CD4-positive, alpha-beta T cell treated with Interleukin-4 for 1 hour (primary cell): ENCODE data around the gene APOBEC3A.

Experiments used
- DNase-seq, 2 donors: peaks; one replicate each; pipeline ENCODE4 v3.0.0-alpha.2; 2020 to 2022

Gene APOBEC3A

DNA sequence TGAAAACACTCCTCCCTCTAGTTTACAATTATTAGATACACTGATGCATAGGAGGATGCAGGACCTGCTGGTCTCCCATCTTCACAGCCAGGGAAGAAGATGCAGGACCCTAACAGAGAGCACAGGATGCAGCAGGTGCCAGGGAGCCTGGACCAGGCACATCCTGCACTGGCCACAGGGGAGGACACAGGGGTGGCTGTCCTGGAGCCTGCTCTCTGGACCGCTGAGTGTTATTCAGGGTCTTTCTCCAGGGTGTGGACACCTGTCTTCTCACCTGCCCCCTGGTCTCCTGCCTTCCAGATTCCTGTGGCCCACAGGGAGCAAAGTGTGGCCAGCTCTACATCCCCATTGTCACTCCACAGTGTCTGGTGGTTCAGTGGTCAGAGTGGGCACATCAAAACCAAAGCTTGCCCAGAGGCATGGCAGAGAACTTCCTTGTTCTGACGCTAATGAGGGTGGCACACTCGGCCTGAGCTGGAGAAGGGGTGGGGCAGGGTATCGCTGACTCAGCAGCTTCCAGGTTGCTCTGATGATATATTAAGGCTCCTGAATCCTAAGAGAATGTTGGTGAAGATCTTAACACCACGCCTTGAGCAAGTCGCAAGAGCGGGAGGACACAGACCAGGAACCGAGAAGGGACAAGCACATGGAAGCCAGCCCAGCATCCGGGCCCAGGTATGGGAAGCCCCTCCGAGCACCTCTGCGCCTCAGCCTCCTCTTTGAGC lies at the start of gene APOBEC3A:
TSS of gene APOBEC3A (plus strand) at position 564 of the 725 bp plus-strand sequence. CDS start at position 647, 83 bp downstream.
- DNase-seq, result peak in 1 of 2 donors; percentile 73

DNA sequence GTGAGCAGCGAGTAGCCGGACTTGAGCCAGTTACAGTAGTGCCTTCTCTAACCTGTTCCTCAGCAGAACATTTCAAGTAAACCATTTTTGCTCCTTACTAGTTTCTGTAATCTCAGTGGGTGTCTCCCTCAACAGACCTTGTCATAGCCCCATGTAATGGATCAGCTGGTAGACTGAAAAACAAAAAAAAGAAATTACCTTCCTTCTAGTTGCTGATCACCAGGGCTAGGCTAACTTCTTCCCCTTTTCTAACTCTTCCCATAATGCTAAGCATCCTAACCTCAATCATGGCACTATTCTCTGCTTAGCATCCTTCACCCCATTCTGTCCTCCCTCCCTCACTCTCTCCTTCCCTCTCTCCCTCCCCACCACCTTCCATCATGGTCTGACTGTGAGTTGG lies 49.6 kb upstream of the APOBEC3A start:
- no peak for DNase-seq

DNA sequence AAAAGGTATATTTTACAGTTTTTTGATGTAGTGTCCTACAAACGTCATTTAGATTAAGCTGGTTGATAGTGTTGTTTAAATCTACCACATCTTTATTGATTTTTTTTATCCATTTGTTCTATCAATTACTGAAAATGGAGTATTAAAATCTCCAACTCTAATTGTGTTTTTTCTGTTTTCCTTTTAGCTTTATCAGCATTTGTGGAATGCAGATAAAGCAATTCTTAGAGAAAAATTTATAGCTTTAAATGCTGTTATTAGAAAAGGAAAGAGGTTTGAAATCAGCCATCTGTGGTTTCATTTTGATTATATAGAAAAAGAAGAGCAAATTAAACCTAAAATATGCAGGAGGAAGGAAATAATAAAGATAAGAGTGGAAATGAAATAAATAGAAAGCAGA lies 46.0 kb upstream of the APOBEC3A start:
- DNase-seq, result no peak

DNA sequence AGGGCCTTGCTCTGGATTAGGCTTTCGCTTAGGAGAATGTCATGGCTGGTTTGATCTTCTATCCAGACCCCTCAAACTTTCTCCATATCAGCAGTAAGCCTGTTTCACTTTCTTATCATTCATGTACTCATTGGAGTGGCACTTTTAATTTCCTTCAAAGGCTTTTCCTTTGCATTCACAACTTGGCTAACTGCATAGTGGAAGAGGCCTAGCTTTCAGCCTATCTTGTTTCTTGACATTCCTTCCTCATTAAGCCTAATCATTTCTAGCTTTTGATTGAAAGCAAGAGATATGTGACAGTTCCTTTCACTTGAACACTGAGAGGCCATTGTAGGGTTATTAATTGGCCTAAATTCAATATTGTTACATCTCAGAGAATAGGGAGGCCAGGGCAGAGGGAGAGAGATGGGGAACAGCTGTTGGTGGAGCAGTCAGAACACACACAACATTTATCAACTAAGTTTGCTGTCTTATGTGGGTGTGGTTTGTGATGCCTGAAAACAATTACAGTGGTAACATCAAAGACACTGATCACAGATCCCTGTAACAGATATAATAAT lies 37.7 kb upstream of the APOBEC3A start:
- DNase-seq, result no peak

DNA sequence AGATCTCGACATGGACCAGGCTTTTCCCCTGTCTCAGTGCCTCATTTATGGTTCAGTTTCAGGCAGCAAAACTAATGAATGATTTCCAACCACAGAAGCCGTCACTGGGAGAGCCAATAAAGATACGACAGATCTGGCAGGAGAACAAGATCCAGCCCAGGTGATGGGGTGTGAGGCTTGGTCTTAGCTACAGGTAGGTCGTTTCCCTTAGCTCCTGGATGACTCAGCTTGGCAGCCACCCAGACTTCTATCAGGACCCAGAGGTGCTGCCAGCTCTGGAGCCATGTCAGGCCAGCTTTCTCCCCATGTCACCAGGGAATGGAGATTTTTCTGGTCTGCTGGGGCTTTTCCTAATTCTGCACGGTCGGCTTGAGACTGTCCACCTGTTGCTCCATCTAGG lies 36.3 kb upstream of the APOBEC3A start:
- DNase-seq, result no peak

DNA sequence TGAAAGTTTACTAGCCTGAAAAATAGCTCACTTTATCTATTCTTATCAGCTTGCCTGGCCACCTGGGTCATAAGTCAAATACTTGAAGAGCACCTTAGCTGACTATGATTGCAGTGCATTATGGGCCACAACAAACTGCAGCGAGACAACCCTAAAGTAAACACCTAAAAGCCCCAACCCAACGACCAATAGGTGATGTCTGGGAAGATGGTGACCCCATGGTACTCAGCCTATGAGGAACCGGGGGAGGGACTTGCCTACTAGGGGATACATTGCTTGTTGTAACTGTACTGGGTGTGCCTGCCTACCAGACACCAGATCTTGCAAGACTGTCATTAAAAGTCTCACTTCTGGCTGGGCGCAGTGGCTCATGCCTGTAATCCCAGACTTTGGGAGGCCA lies 35.6 kb upstream of the APOBEC3A start:
- DNase-seq, result no peak

DNA sequence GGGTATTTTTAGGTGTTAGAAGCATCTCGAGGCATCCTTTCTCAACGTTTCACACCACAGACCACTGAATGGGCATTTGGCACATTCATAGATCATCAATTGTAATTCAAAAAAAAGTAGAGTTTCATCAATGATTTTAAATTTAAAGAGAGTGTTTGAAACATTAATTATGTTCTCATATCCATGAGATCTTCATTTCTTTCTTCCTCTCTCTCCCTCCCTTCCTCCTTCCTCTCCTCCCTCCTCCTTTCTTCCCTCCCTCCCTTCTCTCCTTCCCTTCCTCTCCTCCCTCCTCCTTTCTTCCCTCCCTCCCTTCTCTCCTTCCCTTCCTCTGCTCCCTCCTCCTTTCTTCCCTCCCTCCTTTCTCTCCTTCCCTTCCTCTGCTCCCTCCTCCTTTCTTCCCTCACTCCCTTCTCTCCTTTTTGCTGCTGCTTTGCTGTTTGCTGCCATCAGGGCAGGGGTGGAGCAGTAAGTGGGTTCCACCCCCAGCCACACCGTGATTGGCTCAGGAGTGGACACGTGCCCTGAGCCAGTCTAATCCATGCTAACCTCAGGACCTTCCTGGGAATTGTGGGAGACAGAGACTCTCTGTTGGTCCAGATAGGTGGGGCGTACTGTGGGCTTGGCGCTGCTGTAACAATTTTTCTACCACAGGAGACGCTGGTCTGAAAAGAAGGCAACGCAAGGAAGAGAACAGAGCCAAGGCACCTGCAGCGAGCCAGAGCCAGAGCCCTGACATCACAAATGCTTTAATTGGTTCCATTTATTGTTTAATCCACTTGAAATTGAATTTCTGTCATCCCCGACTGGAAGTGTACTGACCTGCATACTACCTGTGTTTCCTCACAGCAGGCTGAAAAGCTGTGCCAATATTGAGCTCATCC lies 33.7 kb upstream of the APOBEC3A start:
- no peak for DNase-seq

DNA sequence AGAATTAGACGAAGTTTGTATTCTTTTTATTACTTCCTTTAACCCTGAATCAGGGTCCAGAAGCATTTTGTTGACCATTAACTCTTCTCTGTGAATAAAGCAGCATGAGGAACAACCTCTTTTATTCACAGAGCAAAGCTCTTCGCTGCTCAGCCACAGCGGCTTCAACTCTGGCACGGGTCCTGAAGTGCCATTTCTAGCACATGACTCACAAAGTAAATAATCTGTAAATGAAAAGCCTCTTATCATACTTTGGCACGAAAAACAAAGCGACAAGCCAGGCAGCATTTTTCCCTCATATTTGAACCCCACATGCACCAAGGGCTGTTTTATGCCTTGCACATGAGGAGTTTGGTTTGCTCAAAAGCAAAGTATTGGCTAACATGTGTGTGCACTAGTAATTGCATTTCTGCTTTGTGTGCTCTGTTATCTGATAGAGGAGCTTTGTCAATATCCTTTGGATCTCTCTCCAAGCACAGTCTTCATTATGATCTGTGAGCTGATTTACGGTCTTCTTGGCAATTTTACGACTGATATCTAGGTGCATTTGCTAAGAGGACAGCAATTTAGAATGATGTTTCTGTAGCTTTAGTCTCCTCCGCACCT lies 33.0 kb upstream of the APOBEC3A start:
- DNase-seq, result no peak

DNA sequence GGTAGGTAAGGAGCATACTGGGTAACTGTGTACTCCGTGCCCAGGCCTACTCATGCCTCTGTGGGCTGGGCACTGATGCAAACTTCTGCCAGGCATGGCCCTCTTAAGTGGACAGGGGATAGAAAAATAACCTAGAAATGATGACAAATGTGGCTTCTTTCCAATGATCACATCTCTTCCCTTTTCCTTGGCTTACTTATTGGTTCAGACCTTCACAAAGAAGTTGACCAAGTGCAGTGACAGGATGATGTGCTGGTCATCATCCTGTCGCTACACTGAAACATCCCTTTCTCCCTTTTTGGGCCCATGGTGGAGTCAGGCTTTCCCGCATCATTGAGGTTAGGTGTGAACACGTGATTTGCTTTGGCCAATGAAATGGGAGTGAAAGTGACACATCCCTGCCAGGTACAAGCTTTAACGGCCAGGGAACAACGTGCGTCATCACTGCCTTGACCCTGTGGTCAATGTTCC lies 31.8 kb upstream of the APOBEC3A start:
- DNase-seq, result no peak

DNA sequence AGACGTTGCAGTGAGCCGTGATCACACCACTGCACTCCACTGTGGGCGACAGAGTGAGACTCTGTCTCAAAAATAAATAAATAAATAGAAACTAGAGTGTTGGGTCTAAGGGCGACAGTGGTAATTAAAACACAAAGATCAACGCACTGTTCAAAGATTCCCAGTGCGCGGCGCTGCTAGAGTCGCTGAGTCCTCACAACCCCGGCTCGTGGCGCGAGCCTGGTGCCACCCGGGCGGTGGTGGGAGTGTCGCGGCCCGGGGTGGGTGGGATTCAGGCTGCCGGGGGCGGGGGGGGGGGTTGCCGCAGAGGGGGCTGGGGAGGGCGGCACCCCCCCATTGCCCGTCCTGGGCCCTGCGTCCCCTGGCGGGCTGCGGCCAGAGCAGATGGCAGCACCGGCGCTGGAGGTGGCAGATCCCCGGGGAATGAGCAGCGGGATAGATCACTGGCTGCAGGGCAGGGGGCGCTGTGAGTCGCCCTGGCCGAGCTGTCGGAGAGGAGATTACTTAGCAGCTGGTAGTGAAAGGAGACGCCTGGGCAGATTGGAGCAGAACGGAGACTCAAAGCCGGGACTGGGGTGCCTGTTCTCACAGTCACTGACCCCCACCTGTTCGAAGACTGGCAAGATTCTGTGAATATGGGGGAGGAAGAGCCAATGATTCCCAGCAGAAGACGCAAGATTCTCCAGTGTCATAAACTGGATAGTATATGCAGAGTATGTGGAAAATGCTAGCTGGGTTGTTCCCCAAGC lies 30.2 kb upstream of the APOBEC3A start:
- peak; percentile 38 to 64 for DNase-seq

DNA sequence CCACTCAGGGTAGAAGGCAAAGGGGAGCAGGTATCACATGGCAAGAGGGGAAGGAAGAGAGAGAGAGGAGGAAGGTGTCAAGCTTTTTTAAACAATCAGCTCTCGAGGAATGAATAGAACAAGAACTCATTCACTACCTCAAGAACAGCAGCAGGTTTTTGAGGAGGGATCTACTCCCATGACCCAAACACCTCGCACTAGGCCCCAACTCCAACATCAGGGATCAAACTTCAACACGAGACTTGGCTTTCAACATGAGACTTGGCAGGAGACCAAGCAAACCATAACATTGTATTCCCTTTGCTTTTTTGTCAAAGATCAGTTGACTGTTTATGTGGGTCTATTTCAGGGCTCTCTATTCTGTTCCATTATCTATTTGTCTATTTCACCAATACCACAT lies 26.9 kb upstream of the APOBEC3A start:
- DNase-seq, result no peak

DNA sequence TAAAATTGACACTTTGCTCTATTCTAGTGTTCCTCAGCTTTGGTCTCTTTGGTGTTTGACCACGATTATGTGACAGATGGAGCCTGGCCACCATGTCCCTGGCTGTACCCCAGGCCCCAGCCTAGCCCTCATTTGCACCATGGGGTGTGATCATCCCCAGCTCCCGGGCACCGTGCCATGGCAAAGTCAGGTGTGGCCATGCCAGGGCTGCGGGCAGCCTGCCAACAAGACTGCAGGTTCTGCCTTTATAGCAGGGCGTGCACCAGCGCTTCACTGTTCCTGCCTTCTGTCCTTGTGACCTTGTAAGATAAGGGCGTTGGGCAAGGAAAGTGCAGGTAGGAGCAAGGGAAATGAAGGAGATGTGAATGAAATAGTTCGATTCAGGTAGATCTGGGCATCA lies 22.4 kb upstream of the APOBEC3A start:
- DNase-seq, result no peak

DNA sequence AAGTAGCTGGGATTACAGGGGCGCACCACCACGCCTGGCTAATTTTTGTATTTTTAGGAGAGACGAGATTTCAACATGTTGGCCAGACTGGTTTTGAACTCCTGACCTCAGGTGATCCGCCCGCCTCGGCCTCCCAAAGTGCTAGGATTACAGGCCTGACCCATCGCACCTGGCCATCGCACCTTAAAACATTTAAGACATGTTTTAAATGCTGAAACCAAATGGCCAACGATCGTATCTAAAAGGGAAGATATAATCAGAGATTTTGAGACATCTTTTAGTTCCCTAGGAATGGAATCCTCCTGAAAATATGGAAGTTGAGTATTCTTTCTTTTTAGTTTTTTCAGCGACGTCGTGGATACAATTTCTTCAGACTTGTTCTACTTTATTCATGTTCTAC lies 21.8 kb upstream of the APOBEC3A start:
- DNase-seq, result no peak

DNA sequence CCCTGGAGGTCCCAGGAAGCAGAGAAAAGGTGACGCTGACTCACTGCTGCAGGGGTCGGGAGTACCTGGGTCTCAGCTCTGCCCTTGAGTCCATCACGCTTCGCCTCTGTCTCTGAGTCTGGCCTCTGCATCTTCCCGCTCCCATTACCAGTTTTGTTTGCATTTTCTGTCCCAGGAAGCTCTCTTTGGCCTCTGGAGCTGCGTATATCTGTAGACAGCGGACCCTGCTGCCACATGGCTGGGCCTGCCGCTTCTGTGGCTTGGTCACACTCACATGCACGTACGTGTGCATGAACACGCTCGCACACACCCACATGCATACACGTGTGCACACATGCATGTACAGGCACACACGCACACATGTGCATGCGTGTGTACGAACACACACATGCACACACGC lies 20.8 kb upstream of the APOBEC3A start:
- no peak for DNase-seq

DNA sequence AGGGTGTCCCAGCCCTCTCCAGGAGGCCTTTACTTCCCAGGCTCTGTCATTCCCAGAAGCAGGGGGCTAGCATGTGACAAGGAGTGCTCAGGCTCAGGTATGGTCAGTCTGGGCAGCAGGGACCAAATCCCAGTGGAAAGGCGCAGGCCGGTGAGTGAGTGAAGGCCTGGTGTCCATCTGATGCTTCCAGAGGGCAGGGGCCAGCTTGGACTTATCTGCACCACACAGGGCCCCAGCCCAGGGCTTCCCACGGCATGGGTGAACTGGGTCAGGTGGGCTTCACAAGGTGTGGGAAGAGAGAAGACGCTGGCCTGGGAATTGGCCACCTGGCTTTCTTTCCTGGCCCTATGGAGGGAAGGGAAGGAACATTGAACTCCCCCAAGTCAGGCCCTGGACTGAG lies 20.4 kb upstream of the APOBEC3A start:
- DNase-seq, result no peak

DNA sequence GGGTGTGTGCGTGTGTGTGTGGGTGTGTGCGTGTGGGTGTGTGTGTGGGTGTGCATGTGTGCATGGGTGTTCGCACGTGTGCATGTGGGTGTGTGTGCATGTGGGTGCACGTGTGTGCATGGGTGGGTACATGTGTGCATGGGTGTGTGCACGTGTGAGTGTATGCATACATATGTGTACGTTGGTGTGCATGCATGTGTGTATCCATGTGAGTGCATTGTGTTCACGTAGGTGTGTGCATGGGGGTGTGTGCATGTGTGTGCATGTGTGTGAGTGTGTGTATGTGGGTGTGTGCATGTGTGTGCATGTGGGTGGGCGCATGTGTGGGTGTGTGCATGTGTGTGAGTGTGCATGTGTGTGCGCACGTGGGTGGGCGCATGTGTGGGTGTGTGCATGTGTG lies 19.9 kb upstream of the APOBEC3A start:
- DNase-seq, result no peak

DNA sequence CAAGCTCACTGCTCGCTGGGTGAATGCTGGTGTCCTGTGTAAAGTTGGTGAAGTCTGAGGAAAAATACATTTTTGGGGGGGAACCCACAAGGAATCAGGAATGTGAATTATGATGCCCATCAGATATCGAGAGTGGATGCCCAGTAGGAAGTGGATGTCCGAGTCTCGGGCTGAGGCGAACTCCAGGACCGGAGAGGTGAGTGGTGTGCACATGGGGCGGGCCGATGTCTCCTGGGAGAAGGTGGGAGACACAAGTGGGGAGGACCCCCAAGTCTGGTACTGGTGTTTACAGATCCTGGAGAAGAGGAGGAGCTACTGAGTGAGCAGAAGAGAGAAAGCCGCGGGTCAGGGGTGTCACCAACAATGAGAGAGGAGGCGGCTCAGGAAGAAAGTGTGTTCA lies 19.2 kb upstream of the APOBEC3A start:
- no peak for DNase-seq

DNA sequence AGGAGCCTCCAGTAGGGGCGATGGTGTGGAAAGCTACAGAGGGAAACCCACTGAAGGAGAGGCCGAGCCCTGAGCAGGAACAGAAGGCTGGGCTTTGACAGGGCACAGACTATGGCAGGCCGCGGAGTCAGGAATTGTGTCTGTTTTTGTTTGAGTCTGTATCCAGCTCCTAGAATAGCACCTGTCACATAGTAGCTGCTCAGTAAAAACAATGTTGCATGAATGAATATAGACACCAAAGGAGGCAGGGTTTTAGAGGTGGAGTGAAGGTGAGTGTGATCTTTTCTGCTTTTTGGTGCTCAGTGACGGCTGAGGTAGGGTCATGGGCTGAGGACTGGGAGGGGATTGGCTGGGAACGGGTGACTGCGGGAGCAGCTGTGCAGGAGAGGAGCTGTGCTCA lies 18.5 kb upstream of the APOBEC3A start:
- no peak for DNase-seq

DNA sequence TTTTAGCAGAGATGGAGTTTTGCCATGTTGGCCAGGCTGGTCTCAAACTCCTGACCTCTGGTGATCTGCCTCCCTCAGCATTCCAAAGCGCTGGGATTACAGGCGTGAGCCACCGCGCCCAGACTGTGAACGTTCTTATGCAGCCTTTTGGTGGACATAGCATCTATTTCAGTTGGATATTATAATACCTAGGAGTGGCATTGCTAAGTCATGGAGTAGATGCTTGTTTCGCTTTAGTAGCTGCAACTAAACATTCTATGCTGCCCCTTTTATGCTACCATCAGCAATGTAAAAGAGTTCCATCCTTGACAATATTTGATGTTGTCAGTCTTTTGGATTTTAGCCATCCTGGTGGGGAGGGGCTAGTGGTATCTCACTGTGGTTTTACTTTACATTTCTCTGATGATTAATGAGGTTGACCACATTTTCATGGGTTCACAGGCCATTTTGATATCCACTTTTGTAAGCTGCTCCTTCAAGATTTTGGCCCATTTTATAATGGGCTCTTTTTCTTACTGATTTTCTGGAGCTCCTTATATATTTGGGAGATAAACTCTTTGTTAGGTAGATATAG lies 16.5 kb upstream of the APOBEC3A start:
- DNase-seq, result no peak

DNA sequence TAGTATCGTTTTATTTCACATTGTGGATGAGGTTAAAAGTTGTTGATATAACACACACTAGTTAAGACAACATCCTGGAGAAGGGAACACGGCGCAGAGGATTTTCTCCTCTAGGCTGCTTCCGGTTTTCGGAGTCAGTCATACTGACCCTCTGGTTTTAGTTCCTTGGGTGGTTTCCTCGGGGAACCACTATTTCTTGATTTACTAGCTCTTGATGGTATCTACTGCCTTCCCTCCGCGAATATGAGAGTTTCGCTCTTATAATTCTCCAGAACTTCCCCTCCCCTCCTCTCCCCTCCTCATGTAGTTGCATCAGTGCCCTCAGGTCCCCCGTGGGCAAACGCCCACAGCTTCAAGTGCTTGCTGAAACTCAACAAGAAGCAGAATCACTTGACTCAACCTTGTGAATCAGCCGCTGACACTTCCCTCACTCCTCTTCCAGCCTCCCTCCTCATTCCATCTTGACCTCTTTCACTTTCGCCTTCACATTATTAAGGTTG lies 15.9 kb upstream of the APOBEC3A start:
- DNase-seq, result peak; percentile 40 to 82

DNA sequence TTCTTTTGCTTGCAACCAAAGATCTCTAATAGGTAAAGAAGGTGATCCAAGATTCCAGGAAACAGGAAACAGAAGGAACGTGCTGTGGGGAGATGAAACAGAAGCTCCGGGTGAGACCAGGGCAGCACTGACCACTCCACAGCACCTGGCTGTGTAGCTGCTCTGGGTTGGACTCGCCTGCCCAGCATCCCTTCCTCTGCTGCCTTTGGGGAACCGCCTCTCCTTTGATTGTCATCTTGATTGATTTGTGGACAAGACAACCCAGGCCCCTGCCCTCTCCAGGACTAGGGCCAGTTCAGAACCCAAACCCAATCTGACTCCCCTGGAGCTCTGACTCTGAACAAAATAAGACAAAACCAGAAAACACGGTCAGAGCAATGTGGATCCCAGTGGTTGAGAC lies 14.7 kb upstream of the APOBEC3A start:
- no peak for DNase-seq

DNA sequence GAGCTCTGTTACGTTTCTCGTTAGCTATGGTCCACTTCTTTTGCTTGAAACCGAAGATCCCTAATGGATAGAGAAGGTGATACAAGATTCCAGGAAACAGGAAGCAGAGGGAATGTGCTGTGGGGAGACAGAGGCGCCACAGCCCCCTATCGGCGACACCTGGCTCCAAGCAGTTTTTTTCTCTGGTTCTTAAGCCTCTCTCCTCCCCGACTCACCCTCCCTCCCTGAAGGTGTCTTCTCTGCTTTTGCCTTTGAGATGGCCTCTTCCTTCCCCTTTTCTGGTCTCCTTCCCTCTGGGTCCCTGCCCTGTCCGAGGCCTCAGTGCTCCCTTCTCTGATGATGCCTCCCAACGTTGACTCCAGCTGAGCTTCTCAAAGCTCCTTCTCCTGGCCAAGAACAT lies 14.2 kb upstream of the APOBEC3A start:
- DNase-seq, result peak in 1 of 2 donors; percentile 38
